Bronchial epithelial cell (primary cell): Measurements from ENCODE around the gene GRAMD2B. TPM values are rescaled to one million over a fixed set of nuclear protein-coding genes. Genes with fewer than 3 reads are reported as not detected.
"Not testable (repeated sequence)": the region's sequence is repeated elsewhere in the genome, so short reads cannot be mapped to it uniquely, and the experiment has no call there.

Source experiments
- DNase-seq: peaks from one replicate; pipeline ENCODE4 v3.0.0-alpha.2; 2010; ENCODE audit warnings: low read depth
- FAIRE-seq: peaks from 2 replicates; lab custom pipeline; 2011; peaks lifted over from hg19 to GRCh38; lab: Jason Lieb, UNC
- H3K27me3 ChIP-seq: 2 replicates; pipeline ENCODE4 v1.5.1; 2011; ENCODE audit warnings: low read length; ENCODE audit not compliant: control insufficient read depth, insufficient read depth
- H3K36me3 ChIP-seq: 2 replicates; pipeline ENCODE4 v1.5.1; 2011; ENCODE audit warnings: low read length; ENCODE audit not compliant: control insufficient read depth, insufficient read depth
- H3K4me3 ChIP-seq: 2 replicates; pipeline ENCODE4 v1.5.1; 2011; ENCODE audit warnings: mild to moderate bottlenecking, low read depth, low read length, control low read depth
- total RNA-seq: library from RNA; depleted of rRNA; stranded (reverse); fragments of >200 nt; gene quantifications from 2 replicates; pipeline ENCODE4 v1.2.1, GENCODE V29; 2014
- TF ChIP-seq, protein P1 (sequence below): IDR thresholded peaks from 2 replicates; pipeline ENCODE4 v1.5.1; 2011; ENCODE audit warnings: mild to moderate bottlenecking, moderate library complexity, low read length, control low read depth, inconsistent platforms; ENCODE audit not compliant: insufficient read depth, severe bottlenecking

GRAMD2B gene
- total RNA-seq, 1 donor from 2014 or later, result 9.2 TPM

DNA sequence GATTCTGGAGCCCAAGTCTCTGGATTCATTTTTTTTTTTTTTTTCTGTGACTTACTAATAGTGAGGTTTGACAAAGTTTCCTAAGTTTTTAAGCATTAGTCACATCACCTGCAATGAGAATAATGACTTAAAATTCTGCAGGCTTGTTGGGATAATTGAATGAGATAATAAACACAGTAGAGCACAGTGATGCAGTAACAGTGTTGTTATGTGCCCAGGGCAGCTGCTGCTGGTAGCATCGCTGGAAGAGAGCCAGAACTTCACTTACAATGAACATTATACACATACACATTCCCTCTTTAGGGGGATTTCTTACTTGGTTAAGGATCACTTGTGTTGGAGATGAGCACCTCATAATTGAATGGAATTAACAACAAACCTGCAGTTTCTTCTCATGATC is 92.9 kb downstream of the GRAMD2B start:
- no peak for FAIRE-seq

DNA sequence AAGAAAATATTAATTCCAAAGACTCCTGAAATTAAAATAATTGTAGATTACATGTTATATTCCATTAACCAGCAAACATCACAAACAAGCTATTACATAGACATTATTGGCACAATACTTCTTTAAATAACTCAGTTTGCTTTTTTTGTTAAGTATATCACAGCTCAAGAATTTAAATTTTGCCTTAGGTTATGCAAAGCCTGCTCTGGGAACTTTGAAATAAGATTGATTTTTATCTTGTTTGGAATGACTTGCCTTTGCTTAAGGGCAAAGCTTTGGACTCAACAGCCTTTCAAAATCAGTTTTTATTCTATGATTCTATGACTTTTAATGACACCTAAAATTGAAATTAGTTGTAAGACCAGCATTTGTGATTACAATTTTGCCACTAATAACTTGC is 93.6 kb downstream of the GRAMD2B start:
- DNase-seq, result no peak
- Histone ChIP-seq H3K27me3 (no peaks in the 10 kb centered on the region), H3K4me3 (no peak overlapping the region), H3K36me3 (no peaks in the 10 kb centered on the region)
- TF ChIP-seq, protein P1, sequence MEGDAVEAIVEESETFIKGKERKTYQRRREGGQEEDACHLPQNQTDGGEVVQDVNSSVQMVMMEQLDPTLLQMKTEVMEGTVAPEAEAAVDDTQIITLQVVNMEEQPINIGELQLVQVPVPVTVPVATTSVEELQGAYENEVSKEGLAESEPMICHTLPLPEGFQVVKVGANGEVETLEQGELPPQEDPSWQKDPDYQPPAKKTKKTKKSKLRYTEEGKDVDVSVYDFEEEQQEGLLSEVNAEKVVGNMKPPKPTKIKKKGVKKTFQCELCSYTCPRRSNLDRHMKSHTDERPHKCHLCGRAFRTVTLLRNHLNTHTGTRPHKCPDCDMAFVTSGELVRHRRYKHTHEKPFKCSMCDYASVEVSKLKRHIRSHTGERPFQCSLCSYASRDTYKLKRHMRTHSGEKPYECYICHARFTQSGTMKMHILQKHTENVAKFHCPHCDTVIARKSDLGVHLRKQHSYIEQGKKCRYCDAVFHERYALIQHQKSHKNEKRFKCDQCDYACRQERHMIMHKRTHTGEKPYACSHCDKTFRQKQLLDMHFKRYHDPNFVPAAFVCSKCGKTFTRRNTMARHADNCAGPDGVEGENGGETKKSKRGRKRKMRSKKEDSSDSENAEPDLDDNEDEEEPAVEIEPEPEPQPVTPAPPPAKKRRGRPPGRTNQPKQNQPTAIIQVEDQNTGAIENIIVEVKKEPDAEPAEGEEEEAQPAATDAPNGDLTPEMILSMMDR, result no peak
- FAIRE-seq, result no peak

More for the DNA sequence above, 92.9 kb downstream of the GRAMD2B start:
- Histone ChIP-seq H3K4me3 (no peak overlapping the region), H3K36me3 (no peaks in the 10 kb centered on the region), H3K27me3 (no peaks in the 10 kb centered on the region)
- TF ChIP-seq, protein P1, result no peak
- DNase-seq, result peak; percentile 64

DNA sequence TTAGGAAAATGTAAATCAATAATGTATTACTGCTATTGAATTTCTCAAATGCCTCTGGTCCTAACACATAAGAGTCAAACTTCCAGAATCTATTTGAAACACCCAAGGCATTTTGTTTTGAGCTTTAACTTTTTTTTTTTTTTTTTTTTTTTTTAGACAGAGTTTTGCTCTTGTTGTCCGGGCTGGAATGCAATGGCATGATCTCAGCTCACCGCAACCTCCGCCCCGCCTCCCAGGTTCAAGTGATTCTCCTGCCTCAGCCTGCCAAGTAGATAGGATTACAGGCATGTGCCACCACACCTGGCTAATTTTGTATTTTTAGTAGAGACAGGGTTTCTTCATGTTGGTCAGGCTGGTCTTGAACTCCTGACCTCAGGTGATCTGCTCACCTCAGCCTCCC is 96.0 kb downstream of the GRAMD2B start:
- not testable (repeated sequence) for FAIRE-seq, H3K4me3 ChIP-seq, H3K27me3 ChIP-seq, H3K36me3 ChIP-seq
- DNase-seq, result peak; percentile 88

DNA sequence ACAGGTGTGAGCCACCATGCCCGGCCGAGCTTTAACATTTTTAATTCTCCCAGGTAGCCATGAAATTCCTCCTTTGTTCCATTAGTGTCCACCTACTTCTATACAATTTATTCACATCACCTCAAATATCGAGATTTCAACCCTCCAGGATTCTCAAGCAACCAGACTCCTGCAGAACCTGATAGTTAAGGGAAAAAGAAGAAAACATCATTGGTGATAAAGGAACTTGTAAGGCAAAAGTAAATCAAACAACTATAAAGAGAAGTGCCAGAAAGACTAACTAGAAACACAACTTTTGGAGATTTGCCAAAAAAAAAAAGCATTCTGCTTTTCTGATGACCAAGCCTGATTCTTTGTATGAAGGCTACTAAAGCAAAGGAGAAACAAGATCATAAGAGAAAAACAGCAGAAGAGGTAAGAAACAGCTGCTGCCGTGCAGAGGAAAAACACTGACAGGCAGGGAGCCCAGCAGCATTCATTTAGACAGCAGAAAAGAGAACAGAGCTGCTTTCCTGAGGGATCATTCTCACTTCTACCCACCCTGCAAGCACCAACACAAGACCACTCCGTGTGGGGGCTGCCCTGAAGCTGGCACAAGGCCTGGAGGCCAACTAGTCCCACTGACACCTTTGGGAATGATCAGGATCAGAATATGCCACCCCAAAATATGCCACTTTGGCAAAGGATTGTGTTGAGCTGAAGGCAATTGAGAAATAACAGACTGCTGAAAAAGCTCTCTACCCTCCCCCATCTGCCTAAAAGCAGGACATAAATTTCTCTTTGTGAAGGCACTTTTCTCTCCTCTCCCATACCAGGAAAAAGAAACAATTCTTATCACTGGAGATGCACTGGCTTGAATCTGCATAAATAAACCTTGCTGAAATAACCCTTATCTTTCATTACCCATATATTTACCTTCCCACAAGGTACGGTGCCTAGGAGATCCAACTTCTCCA is 96.7 kb downstream of the GRAMD2B start:
- Histone ChIP-seq H3K36me3 (no peaks in the 10 kb centered on the region), H3K27me3 (no peaks in the 10 kb centered on the region), H3K4me3 (no peak overlapping the region)
- no peak for DNase-seq
- TF ChIP-seq, protein P1, result no peak
- FAIRE-seq, result no peak

DNA sequence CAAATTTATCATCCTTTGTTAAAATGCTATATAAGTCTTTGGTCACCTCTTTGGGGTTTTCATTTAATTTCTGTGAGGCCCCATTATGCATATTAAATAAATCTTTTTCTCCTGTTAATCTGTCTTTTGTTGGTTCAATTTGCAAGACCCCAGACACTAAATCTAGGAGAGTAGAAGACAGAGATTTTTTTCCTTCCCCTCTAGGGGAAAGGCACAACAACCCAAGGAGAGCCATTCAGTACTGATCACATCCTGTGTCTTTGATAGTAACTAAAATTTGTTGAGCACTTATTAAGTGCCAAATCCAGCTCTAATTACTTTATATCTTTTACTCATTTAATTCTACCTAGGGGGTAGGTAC is 97.4 kb downstream of the GRAMD2B start:
- Histone ChIP-seq H3K27me3 (no peaks in the 10 kb centered on the region), H3K36me3 (no peaks in the 10 kb centered on the region), H3K4me3 (no peak overlapping the region)
- DNase-seq (no peak), FAIRE-seq (no peak)
- TF ChIP-seq, protein P1, result no peak

DNA sequence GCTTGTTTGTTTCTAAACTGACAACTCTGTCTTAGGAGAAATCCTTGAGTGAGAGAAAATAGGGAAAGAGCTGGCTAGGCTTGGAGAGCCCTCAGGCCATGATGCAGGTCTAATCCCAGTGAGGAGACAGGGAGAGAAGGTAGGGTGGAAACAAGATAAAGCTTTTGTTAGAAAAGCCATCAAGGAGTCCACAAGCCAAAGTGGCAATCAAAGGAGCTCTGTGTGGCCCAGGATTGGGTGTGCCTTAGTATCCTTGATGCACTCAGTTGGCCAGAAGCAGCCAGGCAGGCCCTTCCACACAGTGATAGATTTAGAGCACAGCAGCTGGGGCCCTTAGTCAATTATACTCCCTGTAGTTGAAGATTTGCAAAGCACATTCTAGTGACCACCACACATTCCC is 97.9 kb downstream of the GRAMD2B start:
- H3K4me3 ChIP-seq, result no peak overlapping the region
- H3K27me3 ChIP-seq, result no peaks in the 10 kb centered on the region
- no peaks in the 10 kb centered on the region for H3K36me3 ChIP-seq
- no peak for FAIRE-seq
- no peak for DNase-seq
- TF ChIP-seq, protein P1, result no peak
